HL-60 (cell line): Measurements from ENCODE around the gene OXLD1.

Experiments
- DNase-seq, 2 experiments: peaks; one replicate each; pipeline ENCODE4 v3.0.0-alpha.2; 2010 to 2020; ENCODE audit warnings: low read depth in 1 of 2, low spot score in 1 of 2
- H3K27ac ChIP-seq: fragments of 250-450 bp; sonication (Bioruptor Pico); replicated peaks from 2 replicates; pipeline ENCODE4 v1.5.1; 2020; ENCODE audit warnings: mild to moderate bottlenecking, moderate library complexity
- H3K27me3 ChIP-seq: fragments of 250-450 bp; sonication (Bioruptor Pico); 2 replicates; pipeline ENCODE4 v1.5.1; 2021; ENCODE audit warnings: mild to moderate bottlenecking, moderate library complexity; ENCODE audit not compliant: insufficient read depth, poor library complexity, severe bottlenecking
- H3K4me3 ChIP-seq: replicated peaks from 2 replicates; pipeline ENCODE4 v1.5.1; 2011; ENCODE audit warnings: mild to moderate bottlenecking, control low read depth, low read length; ENCODE audit not compliant: insufficient read depth
- GABPA ChIP-seq: IDR thresholded peaks from 2 replicates; pipeline ENCODE4 v1.6.1; 2012; ENCODE audit warnings: low read depth
- POLR2AphosphoS5 ChIP-seq: IDR thresholded peaks from 2 replicates; pipeline ENCODE4 v1.6.1; 2012; ENCODE audit warnings: low read depth
- SPI1 ChIP-seq: IDR thresholded peaks from 2 replicates; pipeline ENCODE4 v1.6.1; 2012; ENCODE audit warnings: low read depth, mild to moderate bottlenecking, borderline replicate concordance
- TF ChIP-seq, protein P1 (sequence below): IDR thresholded peaks from 2 replicates; pipeline ENCODE4 v1.6.1; 2012; ENCODE audit warnings: low read depth; ENCODE audit not compliant: insufficient replicate concordance
- TF ChIP-seq, protein P2 (sequence below): IDR thresholded peaks from one replicate; pipeline ENCODE4 v1.5.1; 2011; ENCODE audit warnings: low read length, control low read depth, inconsistent platforms; ENCODE audit not compliant: insufficient read depth

OXLD1 gene

GRCh38 chr17:81695801-81696200 is 29.4 kb upstream of the OXLD1 start:
- no peak overlapping the region for H3K4me3 ChIP-seq
- no peaks in the 10 kb centered on the region for H3K27me3 ChIP-seq
- no peak overlapping the region for H3K27ac ChIP-seq
- no peak for DNase-seq
- TF ChIP-seq GABPA (no peak), SPI1 (no peak), POLR2AphosphoS5 (no peak; the same call in 1 of the 2 replicates)
- TF ChIP-seq, protein P1, sequence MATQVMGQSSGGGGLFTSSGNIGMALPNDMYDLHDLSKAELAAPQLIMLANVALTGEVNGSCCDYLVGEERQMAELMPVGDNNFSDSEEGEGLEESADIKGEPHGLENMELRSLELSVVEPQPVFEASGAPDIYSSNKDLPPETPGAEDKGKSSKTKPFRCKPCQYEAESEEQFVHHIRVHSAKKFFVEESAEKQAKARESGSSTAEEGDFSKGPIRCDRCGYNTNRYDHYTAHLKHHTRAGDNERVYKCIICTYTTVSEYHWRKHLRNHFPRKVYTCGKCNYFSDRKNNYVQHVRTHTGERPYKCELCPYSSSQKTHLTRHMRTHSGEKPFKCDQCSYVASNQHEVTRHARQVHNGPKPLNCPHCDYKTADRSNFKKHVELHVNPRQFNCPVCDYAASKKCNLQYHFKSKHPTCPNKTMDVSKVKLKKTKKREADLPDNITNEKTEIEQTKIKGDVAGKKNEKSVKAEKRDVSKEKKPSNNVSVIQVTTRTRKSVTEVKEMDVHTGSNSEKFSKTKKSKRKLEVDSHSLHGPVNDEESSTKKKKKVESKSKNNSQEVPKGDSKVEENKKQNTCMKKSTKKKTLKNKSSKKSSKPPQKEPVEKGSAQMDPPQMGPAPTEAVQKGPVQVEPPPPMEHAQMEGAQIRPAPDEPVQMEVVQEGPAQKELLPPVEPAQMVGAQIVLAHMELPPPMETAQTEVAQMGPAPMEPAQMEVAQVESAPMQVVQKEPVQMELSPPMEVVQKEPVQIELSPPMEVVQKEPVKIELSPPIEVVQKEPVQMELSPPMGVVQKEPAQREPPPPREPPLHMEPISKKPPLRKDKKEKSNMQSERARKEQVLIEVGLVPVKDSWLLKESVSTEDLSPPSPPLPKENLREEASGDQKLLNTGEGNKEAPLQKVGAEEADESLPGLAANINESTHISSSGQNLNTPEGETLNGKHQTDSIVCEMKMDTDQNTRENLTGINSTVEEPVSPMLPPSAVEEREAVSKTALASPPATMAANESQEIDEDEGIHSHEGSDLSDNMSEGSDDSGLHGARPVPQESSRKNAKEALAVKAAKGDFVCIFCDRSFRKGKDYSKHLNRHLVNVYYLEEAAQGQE: no peak
- TF ChIP-seq, protein P2, sequence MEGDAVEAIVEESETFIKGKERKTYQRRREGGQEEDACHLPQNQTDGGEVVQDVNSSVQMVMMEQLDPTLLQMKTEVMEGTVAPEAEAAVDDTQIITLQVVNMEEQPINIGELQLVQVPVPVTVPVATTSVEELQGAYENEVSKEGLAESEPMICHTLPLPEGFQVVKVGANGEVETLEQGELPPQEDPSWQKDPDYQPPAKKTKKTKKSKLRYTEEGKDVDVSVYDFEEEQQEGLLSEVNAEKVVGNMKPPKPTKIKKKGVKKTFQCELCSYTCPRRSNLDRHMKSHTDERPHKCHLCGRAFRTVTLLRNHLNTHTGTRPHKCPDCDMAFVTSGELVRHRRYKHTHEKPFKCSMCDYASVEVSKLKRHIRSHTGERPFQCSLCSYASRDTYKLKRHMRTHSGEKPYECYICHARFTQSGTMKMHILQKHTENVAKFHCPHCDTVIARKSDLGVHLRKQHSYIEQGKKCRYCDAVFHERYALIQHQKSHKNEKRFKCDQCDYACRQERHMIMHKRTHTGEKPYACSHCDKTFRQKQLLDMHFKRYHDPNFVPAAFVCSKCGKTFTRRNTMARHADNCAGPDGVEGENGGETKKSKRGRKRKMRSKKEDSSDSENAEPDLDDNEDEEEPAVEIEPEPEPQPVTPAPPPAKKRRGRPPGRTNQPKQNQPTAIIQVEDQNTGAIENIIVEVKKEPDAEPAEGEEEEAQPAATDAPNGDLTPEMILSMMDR: no peak

DNA sequence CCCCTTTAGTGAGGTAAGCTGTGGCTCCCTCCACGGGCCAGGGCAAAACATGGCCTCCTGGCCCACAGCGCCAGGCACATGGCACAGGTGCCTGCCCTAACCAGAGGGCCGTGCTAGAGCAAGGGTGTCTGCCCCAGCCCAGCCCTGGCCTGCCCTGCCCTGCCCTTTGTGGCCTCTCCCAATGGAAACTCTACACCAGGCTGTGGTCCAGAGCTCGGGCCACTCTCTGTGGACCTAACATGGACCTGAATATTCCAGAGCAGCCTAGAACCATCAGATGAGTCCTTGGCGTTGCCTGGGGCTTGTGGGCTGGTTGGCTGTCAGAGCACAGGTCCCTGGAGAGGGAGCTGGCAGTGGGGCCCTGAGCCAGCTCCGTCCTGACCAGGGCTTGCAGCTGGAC is 28.8 kb upstream of the OXLD1 start:
- TF ChIP-seq GABPA: no peak
- TF ChIP-seq, protein P1: no peak
- TF ChIP-seq, protein P2: no peak
- TF ChIP-seq POLR2AphosphoS5: no peak
- no peak for TF ChIP-seq SPI1
- H3K27me3 ChIP-seq: no peaks in the 10 kb centered on the region
- DNase-seq: no peak
- no peak overlapping the region for H3K27ac ChIP-seq
- no peak overlapping the region for H3K4me3 ChIP-seq

DNA sequence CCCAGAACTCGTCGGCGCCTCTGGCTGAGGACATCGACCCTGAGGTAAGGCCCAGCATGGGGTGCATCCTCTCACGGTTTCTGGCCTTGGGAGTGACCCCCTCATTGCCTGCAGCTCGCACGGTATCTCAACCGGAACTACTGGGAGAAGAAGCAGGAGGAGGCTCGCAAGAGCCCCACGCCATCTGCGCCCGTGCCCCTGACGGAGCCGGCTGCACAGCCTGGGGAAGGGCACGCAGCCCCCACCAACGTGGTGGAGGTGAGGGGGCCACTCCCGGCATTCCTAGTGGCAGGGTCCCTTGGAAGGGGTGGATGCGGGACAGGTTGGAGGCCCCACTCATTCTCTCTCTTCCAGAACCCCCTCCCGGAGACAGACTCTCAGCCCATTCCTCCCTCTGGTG is 28.4 kb upstream of the OXLD1 start:
- no peak overlapping the region for H3K4me3 ChIP-seq
- no peaks in the 10 kb centered on the region for H3K27me3 ChIP-seq
- no peak overlapping the region for H3K27ac ChIP-seq
- no peak for DNase-seq
- TF ChIP-seq GABPA (no peak), SPI1 (no peak), POLR2AphosphoS5 (no peak)
- TF ChIP-seq, protein P2: no peak
- TF ChIP-seq, protein P1: no peak
